ENCODE data around the gene AGBL3. TPM values are rescaled to one million over a fixed set of nuclear protein-coding genes. Genes with fewer than 3 reads are reported as not detected.
"Not testable (repeated sequence)": the region's sequence is repeated elsewhere in the genome, so short reads cannot be mapped to it uniquely, and the experiment has no call there.

The AGBL3 gene
- total RNA-seq, 1 donor = 2.1 TPM

- H3K9me3 ChIP-seq (ENCODE audit: low read depth, low read length) = no peaks in the 10 kb centered on the region
- no peaks in the 10 kb centered on the region for H3K27me3 ChIP-seq (ENCODE audit: insufficient read depth, low read length)
- no peak overlapping the region for H3K4me3 ChIP-seq (ENCODE audit: low read length)
- H3K4me1 ChIP-seq (ENCODE audit: insufficient read depth, low read length) = no peaks in the 10 kb centered on the region
Measured at GRCh38 chr7:134995239-134996096, 9.2 kb downstream of the AGBL3 start.

DNA sequence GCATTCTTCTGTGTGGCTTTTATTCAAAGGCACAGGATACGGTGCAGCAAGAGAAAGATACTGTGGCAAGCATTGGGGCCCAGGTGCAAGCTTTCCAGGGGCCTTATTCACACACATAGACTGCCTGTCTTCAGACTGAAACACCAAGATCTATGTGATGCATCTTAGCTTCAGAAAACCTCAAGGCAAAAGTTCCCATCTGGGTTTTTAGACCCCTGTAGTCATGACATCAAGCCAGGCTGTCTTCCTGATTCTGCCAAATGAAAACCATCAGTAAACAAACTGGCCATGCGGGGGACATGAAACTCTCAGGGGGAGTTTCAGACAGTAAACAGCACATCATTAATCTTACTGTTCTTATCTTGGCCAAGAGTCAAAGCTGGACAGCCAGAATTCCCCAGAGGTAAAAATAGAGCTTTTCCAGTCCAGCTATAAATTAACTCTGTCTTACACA, 9.8 kb downstream of the AGBL3 start:
- no peaks in the 10 kb centered on the region for H3K4me1 ChIP-seq (ENCODE audit: insufficient read depth, low read length)
- H3K4me3 ChIP-seq (ENCODE audit: low read length) = no peak overlapping the region
- no peaks in the 10 kb centered on the region for H3K27me3 ChIP-seq (ENCODE audit: insufficient read depth, low read length)
- H3K9me3 ChIP-seq (ENCODE audit: low read depth, low read length) = no peaks in the 10 kb centered on the region

DNA sequence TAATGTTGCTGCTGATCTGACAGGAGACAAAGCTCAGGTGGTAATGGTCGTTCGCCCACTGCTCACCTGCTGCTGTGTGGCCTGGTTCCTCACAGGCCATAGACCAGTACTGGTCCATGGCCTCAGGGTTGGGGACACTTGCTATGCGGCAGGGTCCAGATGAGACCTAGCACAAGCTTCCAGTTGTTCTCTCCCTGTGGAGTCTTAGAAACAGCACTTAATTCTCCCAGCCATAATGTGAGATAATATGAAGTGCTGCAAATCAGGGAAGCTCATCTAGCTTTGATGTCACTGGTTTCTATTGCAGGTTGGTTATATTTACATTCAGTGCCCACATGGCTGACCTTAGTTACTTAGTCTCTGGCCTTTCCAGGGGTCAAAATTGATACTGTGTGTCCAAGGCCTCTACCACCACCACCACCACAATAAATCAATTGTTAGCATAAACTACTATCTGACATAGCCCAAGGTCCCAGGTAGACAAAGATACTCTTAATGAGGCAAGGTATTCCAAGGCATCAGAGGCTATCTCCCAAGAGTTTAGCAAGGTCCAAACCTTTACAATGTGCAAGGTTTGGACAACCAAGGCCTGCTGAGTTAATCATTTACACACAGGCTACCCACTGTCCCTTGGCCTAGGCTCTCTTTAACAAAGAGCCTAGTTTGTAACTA, 11.0 kb downstream of the AGBL3 start:
- no peaks in the 10 kb centered on the region for H3K27me3 ChIP-seq (ENCODE audit: insufficient read depth, low read length)
- H3K4me3 ChIP-seq (ENCODE audit: low read length) = no peak overlapping the region
- H3K9me3 ChIP-seq (ENCODE audit: low read depth, low read length) = no peaks in the 10 kb centered on the region
- H3K4me1 ChIP-seq (ENCODE audit: insufficient read depth, low read length) = no peaks in the 10 kb centered on the region

- Histone ChIP-seq H3K4me1 (ENCODE audit: insufficient read depth, low read length) (no peaks in the 10 kb centered on the region), H3K27me3 (ENCODE audit: insufficient read depth, low read length) (no peaks in the 10 kb centered on the region), H3K4me3 (ENCODE audit: low read length) (no peak overlapping the region), H3K9me3 (ENCODE audit: low read depth, low read length) (no peaks in the 10 kb centered on the region)
Measured at GRCh38 chr7:134999136-134999535, 12.8 kb downstream of the AGBL3 start.

DNA sequence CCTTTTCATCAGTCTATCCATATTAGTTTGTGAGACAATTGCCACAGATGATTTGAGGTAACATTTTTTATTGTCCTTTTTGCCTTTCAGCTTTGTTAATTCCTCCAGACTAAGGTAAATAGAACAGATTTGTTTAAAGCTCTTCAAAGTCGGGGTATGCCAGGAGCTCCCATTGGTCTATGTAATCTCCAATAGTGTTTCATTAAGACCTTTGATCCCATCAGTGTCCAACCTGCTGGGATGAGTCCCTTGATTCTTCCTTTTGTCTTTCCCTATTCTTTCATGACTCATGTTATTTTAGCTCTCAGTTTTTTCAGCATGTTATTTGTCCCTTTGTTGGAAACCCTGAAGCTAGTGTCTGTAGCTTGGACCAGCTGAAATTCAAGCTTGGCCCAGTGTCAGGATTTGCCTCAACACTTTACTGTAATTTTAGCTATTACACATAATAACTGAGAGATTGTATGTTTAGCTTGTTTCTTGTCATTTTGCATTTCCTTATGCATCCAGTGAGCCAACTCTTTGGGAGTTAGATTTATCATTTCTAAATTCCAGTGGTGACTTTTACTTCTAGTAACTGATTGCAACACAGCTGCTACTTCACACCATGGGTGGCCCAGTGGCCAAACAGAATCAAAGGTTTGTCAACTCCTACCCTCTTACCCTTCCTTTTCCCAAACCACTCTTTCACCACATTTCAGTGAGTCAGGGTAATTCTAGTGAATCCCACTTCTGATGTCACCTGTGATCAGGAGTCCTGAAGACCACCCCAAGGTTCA, 15.3 kb downstream of the AGBL3 start:
- no peaks in the 10 kb centered on the region for H3K9me3 ChIP-seq (ENCODE audit: low read depth, low read length)
- no peaks in the 10 kb centered on the region for H3K4me1 ChIP-seq (ENCODE audit: insufficient read depth, low read length)
- H3K4me3 ChIP-seq (ENCODE audit: low read length) = no peak overlapping the region
- H3K27me3 ChIP-seq (ENCODE audit: insufficient read depth, low read length) = no peaks in the 10 kb centered on the region

DNA sequence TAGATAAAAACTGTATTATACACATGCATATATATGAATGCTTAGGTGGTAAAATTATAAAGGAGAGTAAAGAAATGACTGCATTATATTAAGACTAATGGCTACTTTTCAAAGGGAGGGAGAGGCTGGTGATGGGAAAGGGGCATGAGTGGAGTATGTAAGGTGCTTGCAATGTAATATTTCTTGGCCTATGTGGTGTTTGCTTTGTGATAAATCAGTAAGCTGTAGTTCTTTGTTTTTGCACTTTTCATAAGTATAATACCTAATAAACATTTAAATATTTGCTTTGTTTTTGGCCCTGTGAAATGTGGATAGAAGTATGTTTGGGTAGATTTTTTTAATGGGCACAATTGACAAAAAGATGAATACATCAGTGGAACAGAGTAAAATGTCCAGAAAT, 25.9 kb downstream of the AGBL3 start:
- Histone ChIP-seq H3K27me3 (ENCODE audit: insufficient read depth, low read length) (no peaks in the 10 kb centered on the region), H3K9me3 (ENCODE audit: low read depth, low read length) (no peaks in the 10 kb centered on the region), H3K4me3 (ENCODE audit: low read length) (no peak overlapping the region), H3K4me1 (ENCODE audit: insufficient read depth, low read length) (no peaks in the 10 kb centered on the region)

GRCh38 chr7:135023622-135024021, 37.3 kb downstream of the AGBL3 start:
- Histone ChIP-seq H3K4me3 (ENCODE audit: low read length) (no peak overlapping the region), H3K27me3 (ENCODE audit: insufficient read depth, low read length) (no peaks in the 10 kb centered on the region), H3K9me3 (ENCODE audit: low read depth, low read length) (peaks cover 9% of the 10 kb centered on the region), H3K4me1 (ENCODE audit: insufficient read depth, low read length) (no peaks in the 10 kb centered on the region)

- Histone ChIP-seq H3K4me1 (ENCODE audit: insufficient read depth, low read length) (no peaks in the 10 kb centered on the region), H3K27me3 (ENCODE audit: insufficient read depth, low read length) (no peaks in the 10 kb centered on the region), H3K9me3 (ENCODE audit: low read depth, low read length) (no peaks in the 10 kb centered on the region), H3K4me3 (ENCODE audit: low read length) (no peak overlapping the region)
Measured at GRCh38 chr7:135035252-135035651, 48.9 kb downstream of the AGBL3 start.

DNA sequence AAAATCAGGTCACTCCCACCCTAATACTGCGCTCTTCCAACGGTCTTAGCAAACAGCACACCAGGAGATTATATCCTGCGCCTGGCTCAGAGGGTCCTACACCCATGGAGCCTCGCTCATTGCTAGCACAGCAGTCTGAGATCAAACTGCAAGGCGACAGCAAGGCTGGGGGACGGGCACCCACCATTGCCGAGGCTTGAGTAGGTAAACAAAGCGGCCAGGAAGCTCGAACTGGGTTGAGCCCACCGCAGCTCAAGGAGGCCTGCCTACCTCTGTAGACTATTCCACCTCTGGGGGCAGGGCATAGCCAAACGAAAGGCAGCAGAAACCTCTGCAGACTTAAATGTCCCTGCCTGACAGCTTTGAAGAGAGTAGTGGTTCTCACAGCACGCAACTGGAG, 80.7 kb downstream of the AGBL3 start:
- not testable (repeated sequence) for H3K9me3 ChIP-seq (ENCODE audit: low read depth, low read length); H3K27me3 ChIP-seq (ENCODE audit: insufficient read depth, low read length); H3K4me3 ChIP-seq (ENCODE audit: low read length); H3K4me1 ChIP-seq (ENCODE audit: insufficient read depth, low read length)

GRCh38 chr7:135074096-135074495, 87.8 kb downstream of the AGBL3 start:
- no peaks in the 10 kb centered on the region for H3K27me3 ChIP-seq (ENCODE audit: insufficient read depth, low read length)
- H3K9me3 ChIP-seq (ENCODE audit: low read depth, low read length) = no peaks in the 10 kb centered on the region
- no peak overlapping the region for H3K4me3 ChIP-seq (ENCODE audit: low read length)
- H3K4me1 ChIP-seq (ENCODE audit: insufficient read depth, low read length) = no peaks in the 10 kb centered on the region

- Histone ChIP-seq H3K4me1 (ENCODE audit: insufficient read depth, low read length) (no peaks in the 10 kb centered on the region), H3K27me3 (ENCODE audit: insufficient read depth, low read length) (no peaks in the 10 kb centered on the region), H3K4me3 (ENCODE audit: low read length) (no peak overlapping the region), H3K9me3 (ENCODE audit: low read depth, low read length) (no peaks in the 10 kb centered on the region)
Measured at GRCh38 chr7:135074531-135074930, 88.2 kb downstream of the AGBL3 start.

DNA sequence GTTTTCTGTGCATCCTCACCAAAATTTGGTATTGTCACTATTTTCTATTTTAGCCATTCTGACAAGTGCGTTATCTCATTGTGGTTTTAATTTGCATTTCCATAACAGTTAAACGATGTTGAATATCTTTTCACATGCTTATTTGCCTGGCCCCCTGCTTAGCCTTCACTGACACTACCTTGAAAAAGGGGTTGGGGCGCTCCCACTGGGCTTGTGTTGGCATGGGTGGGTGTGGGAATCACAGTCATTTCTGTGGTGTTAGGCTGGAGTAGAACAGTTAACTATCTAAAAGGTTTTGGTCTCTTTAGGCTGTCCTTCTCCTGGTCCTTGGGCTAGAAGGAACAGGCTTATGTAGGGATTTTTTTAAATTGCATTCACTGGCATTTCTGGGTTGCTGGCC, 89.4 kb downstream of the AGBL3 start:
- H3K9me3 ChIP-seq (ENCODE audit: low read depth, low read length) = no peaks in the 10 kb centered on the region
- H3K4me1 ChIP-seq (ENCODE audit: insufficient read depth, low read length) = no peaks in the 10 kb centered on the region
- no peak overlapping the region for H3K4me3 ChIP-seq (ENCODE audit: low read length)
- no peaks in the 10 kb centered on the region for H3K27me3 ChIP-seq (ENCODE audit: insufficient read depth, low read length)

DNA sequence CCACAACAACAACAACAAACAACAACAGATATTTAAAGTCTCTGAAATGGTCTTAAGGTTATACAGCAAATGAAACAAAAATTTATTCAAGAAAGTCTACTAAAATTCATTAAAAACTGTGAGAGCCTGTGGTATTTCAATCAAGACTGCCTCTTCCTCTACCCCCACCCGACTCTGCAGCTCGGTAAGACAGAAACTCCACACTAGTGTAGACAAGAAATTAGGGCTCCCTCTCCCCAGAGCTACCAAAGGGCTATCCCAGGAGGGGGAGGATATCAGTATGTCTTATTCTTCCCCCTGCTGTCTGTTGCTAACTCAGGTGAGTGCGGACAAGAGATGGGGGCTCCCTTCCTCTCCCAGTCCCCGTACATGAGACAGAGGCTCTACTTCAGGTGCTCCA, 90.6 kb downstream of the AGBL3 start:
- H3K4me3 ChIP-seq (ENCODE audit: low read length) = no peak overlapping the region
- no peaks in the 10 kb centered on the region for H3K27me3 ChIP-seq (ENCODE audit: insufficient read depth, low read length)
- H3K9me3 ChIP-seq (ENCODE audit: low read depth, low read length) = no peaks in the 10 kb centered on the region
- no peaks in the 10 kb centered on the region for H3K4me1 ChIP-seq (ENCODE audit: insufficient read depth, low read length)

GRCh38 chr7:135077642-135078041, 91.3 kb downstream of the AGBL3 start:
- Histone ChIP-seq H3K4me1 (ENCODE audit: insufficient read depth, low read length) (no peaks in the 10 kb centered on the region), H3K9me3 (ENCODE audit: low read depth, low read length) (no peaks in the 10 kb centered on the region), H3K4me3 (ENCODE audit: low read length) (no peak overlapping the region), H3K27me3 (ENCODE audit: insufficient read depth, low read length) (no peaks in the 10 kb centered on the region)

DNA sequence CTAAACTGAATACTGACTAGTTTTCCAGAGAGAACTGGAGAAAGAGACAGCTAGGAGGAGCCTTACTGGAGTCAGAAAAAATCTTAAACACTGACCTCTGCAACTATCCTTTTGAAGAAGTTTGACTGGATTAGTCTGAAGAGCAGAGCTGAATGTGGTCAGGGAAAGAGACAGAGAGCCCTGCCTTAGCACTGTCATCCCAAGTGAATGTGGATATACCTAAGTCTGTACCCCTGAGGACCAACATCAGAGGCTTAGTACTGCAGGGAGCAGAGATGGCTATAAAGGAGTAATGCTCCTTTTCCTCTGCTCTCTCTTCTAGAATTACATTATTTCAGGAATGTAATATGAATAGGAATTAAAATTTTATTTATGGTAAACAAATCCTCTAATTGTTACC, 91.7 kb downstream of the AGBL3 start:
- no peak overlapping the region for H3K4me3 ChIP-seq (ENCODE audit: low read length)
- H3K4me1 ChIP-seq (ENCODE audit: insufficient read depth, low read length) = no peaks in the 10 kb centered on the region
- no peaks in the 10 kb centered on the region for H3K9me3 ChIP-seq (ENCODE audit: low read depth, low read length)
- H3K27me3 ChIP-seq (ENCODE audit: insufficient read depth, low read length) = no peaks in the 10 kb centered on the region

Measured in mononuclear cell (primary cell).